GM19452 (cell line): ENCODE measurements around the gene AGPAT4.

Experiments
- ATAC-seq: cut with Tn5 transposase; IDR thresholded peaks from one replicate; pipeline ENCODE4 v1.9.1; 2021; ENCODE audit not compliant: unreplicated experiment

The AGPAT4 gene

DNA sequence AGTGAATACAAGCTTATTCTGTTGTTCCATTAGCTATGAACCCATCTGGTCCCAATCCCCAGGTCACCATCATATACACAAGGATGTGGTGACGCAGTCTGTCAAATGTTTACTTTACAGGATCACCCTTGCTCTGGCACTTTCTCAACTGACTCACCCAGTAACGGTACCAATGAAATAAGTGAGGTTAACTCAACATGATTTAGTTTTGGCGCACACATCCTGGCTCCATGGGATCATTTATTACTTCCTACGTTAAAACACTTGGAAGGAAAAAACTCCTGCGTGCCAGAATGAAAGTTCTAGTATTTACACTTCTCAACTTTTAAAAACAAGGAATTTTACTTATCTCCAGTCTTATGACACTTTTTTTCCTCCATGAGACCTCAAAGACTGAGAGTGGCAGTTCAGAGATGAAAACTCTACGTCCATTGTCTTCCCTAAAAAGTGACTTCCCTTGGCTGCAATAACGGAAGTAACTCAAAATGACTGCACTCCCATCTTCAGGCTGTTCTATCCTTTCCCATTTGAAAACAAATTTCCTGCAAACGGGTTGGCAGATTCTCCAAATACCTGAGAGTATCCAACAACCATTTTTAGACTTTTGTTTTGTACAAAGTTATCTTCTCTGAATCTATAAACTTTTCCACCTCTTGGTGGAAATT lies 15.9 kb downstream of the AGPAT4 start:
- ATAC-seq: no peak

- ATAC-seq: no peak
Measured at GRCh38 chr6:161256407-161256806, 17.5 kb downstream of the AGPAT4 start.

GRCh38 chr6:161255518-161255917 lies 18.3 kb downstream of the AGPAT4 start:
- ATAC-seq: no peak

- no peak for ATAC-seq
Measured at GRCh38 chr6:161254464-161255253, 19.2 kb downstream of the AGPAT4 start.

- ATAC-seq: no peak
Measured at GRCh38 chr6:161254126-161254463, 19.8 kb downstream of the AGPAT4 start.

DNA sequence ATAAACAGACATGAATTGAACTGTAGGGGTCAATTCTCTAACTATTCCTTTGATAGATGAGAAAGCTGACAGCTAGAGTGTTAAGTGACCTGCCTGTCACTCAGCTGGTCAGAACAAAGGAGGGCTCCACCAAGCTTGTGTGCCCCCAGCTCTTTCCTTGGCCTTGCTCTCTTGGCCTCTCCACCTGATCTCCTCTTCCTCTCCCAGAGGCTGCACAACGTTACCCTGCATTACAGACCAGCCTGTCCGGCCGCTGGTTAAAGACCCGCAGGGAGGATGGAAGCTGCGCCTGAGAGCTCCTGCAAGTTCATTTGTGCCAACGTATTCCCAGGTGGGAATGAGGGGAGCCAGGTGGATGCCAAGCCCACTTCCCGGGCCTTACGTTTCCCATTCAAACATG lies 22.5 kb downstream of the AGPAT4 start:
- ATAC-seq: no peak

- no peak for ATAC-seq
Measured at GRCh38 chr6:161249327-161249726, 24.5 kb downstream of the AGPAT4 start.

DNA sequence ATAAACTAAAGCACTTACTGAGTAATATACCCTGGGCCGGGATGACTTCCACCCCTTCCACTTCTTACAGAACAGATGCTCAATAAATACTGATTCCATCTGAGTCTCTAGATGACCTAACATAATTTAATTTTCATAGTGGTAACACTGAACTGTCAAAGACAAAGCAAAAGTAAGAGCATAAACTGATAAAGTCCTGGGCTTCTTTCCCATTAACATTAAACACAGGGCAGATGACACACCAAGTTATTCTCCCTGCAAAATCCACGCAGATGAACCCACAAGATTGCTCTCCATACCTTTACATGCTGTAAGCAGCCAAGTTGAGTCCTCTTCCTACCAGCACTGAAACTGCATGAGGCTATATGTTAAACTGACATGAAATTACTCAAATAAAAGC lies 27.1 kb downstream of the AGPAT4 start:
- ATAC-seq: no peak

- no peak for ATAC-seq
Measured at GRCh38 chr6:161245363-161245762, 28.5 kb downstream of the AGPAT4 start.

- ATAC-seq: no peak
Measured at GRCh38 chr6:161244725-161245124, 29.1 kb downstream of the AGPAT4 start.

GRCh38 chr6:161242779-161243693 lies 30.8 kb downstream of the AGPAT4 start:
- no peak for ATAC-seq

DNA sequence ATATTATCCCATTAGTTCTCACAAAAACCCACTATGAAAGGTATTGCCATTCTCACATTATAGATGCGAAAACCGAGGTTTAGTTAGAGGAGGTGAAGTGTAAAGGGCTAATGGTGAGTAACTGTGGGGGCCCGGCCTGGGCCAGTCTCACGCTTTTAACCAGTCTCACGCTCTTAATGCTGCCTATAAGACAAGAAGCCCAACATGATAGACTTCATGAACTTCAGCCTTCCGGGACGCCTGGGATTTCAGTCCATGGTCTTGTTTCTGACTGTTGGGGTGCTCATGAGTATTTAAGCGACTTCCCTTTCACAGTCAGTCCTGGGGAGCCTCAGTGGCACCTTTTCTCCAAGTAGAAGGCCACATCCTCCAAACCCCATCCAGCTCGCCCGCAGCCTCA lies 31.7 kb downstream of the AGPAT4 start:
- ATAC-seq: no peak

DNA sequence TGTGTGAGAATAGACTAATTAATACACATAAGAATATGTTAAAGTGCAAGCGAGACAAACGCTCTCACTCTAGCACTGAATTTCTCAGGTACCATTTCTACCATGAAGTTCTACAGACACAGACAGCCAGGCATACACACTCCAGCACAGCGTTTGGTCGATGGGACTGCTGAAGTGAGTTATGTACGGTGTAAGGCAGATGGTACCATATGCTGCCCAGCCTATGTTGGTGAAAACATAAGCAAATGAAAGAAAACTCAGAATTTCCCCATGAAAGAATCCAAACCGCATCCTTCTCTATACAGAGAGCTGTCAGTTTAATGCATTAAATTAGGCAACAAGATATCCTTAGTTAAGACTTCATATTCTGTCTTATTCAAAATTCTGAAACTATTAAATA lies 34.9 kb downstream of the AGPAT4 start:
- ATAC-seq: no peak

DNA sequence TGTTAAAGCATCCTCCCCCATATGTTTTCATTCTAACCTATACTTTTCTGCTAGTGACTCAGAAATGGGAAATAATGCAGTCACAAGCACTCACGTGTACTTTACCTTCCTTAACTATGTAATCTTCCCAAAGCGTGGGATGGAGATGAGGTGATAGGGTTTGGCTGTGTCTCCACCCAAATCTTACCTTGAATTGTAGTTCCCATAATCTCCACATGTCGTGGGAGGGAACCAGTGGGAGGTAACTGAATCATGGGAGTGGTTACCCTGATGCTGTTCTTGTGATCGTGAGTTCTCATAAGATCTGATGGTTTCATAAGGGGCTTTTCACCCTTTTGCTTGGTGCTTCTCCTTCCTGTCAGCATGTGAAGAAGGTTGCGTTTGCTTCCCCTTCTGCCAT lies 35.4 kb downstream of the AGPAT4 start:
- no peak for ATAC-seq

GRCh38 chr6:161238081-161238480 lies 35.8 kb downstream of the AGPAT4 start:
- ATAC-seq: no peak

DNA sequence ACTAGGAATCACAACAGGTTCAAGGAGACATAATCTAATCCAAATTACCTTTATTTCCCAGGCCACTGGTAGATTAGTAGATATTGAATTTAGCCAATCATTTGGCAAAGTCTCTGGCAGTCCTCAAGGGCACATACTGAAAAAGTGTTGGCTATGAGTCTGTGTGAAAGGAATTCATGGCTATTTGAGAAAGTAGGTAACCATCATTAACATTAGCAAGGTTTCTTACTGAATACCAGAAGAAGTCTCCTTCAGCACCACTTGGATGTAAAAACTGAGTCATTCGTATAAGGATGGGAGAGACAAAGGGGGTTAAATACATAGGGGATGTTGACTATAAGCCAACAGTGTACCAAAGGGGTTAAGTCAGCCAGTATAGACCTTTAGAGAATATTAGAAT lies 36.7 kb downstream of the AGPAT4 start:
- ATAC-seq: no peak

DNA sequence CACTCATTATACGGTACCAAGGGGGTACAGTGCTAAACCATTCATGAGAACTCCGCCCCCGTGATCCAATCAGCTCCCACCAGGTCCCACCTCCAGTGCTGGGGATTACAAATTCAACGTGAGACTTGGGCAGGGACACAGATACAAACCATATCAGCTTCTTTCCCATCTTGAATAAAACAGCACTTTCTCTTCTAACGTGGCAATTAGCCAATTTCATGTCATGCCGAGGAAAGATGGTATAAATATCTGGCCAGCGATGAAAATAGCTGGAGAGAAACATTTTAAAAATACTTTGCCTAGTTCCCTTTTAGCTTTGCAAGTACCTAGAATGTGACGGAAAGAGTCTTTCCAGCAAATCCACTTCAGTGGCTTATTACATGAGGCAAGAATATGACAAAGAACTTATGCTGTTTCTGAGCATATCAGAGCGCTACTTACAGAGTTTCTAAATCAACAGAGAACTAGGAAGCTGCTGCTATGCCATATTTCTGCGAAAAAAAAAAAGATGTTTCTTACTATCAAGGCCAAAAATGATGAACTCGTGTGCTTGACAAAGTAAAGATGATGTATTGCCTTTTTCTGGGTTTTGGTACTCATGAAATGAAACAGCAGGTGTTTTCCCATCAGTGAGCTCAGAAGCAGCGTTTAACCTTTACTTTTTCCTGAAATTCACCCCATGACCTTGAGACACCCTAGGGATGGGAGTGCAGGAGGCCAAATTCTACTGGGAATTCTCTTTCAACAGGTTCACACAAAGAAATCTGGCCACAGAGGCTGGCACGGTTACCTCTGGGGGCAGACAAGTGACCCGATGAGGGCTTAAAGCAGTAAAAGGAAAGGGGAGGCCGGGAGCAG lies 37.9 kb downstream of the AGPAT4 start:
- no peak for ATAC-seq

DNA sequence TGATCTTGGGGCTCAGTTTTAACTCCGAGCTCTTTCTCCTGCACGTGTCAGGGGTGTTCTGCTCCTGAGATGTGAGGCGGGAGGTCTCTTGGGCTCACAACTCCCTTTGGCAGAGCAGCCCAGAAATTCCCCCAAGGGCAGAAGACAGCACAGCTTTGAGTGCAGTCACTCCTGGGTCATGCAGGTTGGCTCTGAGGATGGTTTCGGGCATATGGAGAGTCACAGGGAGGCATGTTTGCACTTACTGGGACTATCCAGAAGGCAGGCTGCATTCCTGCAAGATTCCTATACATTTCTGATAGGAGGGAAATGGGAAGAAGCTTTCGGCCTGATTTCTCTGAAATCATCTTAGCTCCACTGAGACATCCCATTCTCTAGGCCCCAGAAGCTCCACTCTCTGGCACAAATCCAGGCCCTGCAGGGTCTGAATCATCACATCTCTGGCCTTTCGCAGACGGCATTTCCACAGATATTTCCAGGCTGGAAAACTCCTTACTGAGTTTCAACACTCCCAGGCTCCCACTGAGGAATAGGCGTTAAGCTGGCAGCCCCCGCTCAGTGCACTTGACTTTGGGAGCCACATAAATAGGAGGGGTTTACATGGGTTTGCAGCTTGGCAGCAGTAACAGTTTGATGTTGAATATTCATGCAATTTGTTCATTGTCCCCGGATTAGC lies 39.7 kb downstream of the AGPAT4 start:
- ATAC-seq: no peak

DNA sequence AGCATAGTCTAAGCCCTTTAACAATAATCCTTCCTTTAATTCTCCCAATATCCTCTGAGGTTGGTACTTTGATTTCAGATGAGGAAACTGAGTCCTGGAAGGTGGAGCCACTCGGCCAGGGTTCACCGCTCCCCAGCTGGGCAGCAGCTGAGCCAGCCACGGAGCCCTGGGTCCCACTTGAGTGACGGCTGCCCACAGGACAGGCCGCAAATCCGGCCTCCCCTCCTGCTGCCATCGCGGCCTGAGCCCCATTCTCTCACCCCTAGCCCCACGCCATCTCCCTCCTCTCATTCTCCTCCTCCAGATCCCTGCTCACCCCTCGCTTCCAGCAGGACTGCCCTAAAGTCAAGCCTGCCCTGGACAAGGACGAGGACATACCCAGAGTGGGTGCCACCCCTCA lies 41.4 kb downstream of the AGPAT4 start:
- ATAC-seq: no peak

GRCh38 chr6:161232010-161232409 lies 41.9 kb downstream of the AGPAT4 start:
- no peak for ATAC-seq
